HG02840 (cell line): ENCODE results near the gene PVRIG.
"Not testable (repeated sequence)": the region's sequence is repeated elsewhere in the genome, so short reads cannot be mapped to it uniquely, and the experiment has no call there.

Experiments
- ATAC-seq: cut with Tn5 transposase; IDR thresholded peaks from one replicate; pipeline ENCODE4 v1.9.1; 2021; ENCODE audit warnings: mild to moderate bottlenecking, moderate library complexity, moderate number of reproducible peaks; ENCODE audit not compliant: unreplicated experiment, low FRiP score

The PVRIG gene

GRCh38 chr7:100219801-100220585 lies at the start of gene PVRIG:
Gene PVRIG, plus strand, starts transcription at chr7:100219949. Its CDS starts 22 bp downstream, at chr7:100219971.
- not testable (repeated sequence) for ATAC-seq

- ATAC-seq: no peak
These were observed 49.5 kb upstream of the PVRIG start for GRCh38 chr7:100170101-100170897.

GRCh38 chr7:100171087-100171681 lies 48.6 kb upstream of the PVRIG start:
- no peak for ATAC-seq

- no peak for ATAC-seq
These were observed 47.9 kb upstream of the PVRIG start for GRCh38 chr7:100171840-100172239.

GRCh38 chr7:100173806-100174495 lies 45.8 kb upstream of the PVRIG start:
- no peak for ATAC-seq

GRCh38 chr7:100174582-100174981 lies 45.2 kb upstream of the PVRIG start:
- ATAC-seq: no peak

GRCh38 chr7:100175296-100175935 lies 44.3 kb upstream of the PVRIG start:
- no peak for ATAC-seq

- no peak for ATAC-seq
These were observed 43.4 kb upstream of the PVRIG start for GRCh38 chr7:100176096-100177044.

GRCh38 chr7:100177045-100178001 lies 42.4 kb upstream of the PVRIG start, which contains the start of the genes GPC2 and STAG3:
Gene GPC2, minus strand, starts transcription at chr7:100177381. Its CDS starts 182 bp downstream, at chr7:100177199.
Gene STAG3, plus strand, starts transcription at chr7:100177918. Its CDS starts 2,639 bp downstream, at chr7:100180557.
- peak; percentile 89 for ATAC-seq

- not testable (repeated sequence) for ATAC-seq
These were observed 39.7 kb upstream of the PVRIG start for GRCh38 chr7:100180084-100180483.

- not testable (repeated sequence) for ATAC-seq
These were observed 37.1 kb upstream of the PVRIG start for GRCh38 chr7:100182616-100183015.

- ATAC-seq: not testable (repeated sequence)
These were observed 36.7 kb upstream of the PVRIG start for GRCh38 chr7:100183090-100183489.

GRCh38 chr7:100185726-100186125 lies 34.0 kb upstream of the PVRIG start:
- ATAC-seq: no peak

GRCh38 chr7:100189061-100189460 lies 30.7 kb upstream of the PVRIG start:
- ATAC-seq: no peak

- no peak for ATAC-seq
These were observed 29.6 kb upstream of the PVRIG start for GRCh38 chr7:100190048-100190711.

- ATAC-seq: no peak
These were observed 28.0 kb upstream of the PVRIG start for GRCh38 chr7:100191775-100192174.

- not testable (repeated sequence) for ATAC-seq
These were observed 27.4 kb upstream of the PVRIG start for GRCh38 chr7:100192281-100192862.
